Gastrocnemius medialis (tissue), 4 donors: ENCODE results near the gene GFRA1. TPM values are rescaled to one million over a fixed set of nuclear protein-coding genes. Genes with fewer than 3 reads are reported as not detected.

ENCODE experiments used
- ATAC-seq, 2 donors: fragments of 150-250 bp; one replicate each; pipeline ENCODE4 v1.9.1; 2016
- DNase-seq, 2 donors: peaks; one replicate each; pipeline ENCODE4 v3.0.0-alpha.2; 2019
- H3K27ac ChIP-seq, 4 donors: fragments of 200-600 bp; sonication (generic); 1 replicate in 1 of 4; 2 replicates in 3 of 4; pipeline ENCODE4 v1.5.1; 2016 to 2018; ENCODE audit warnings: mild to moderate bottlenecking in 2 of 4, moderate library complexity in 1 of 4
- H3K27me3 ChIP-seq, 3 donors: fragments of 200-600 bp; sonication (generic) in 2 of 3; 1 replicate in 1 of 3; 2 replicates in 2 of 3; pipeline versions ENCODE4 v1.5.1 to v1.6.0; 2016 to 2019; ENCODE audit warnings: mild to moderate bottlenecking in 1 of 3, moderate library complexity in 1 of 3
- H3K36me3 ChIP-seq, 2 donors: fragments of 200-600 bp; sonication (generic) in 1 of 2; one replicate each; pipeline ENCODE4 v1.5.1; 2017 to 2018
- H3K4me1 ChIP-seq, 2 donors: fragments of 200-600 bp; sonication (generic) in 1 of 2; one replicate each; pipeline ENCODE4 v1.5.1; 2016 to 2017; ENCODE audit warnings: mild to moderate bottlenecking in 2 of 2
- H3K4me3 ChIP-seq, 4 donors: fragments of 200-600 bp; sonication (generic) in 3 of 4; 1 replicate in 1 of 4; 2 replicates in 3 of 4; pipeline ENCODE4 v1.5.1; 2016 to 2019; ENCODE audit warnings: mild to moderate bottlenecking in 2 of 4
- H3K9me3 ChIP-seq, 3 donors: fragments of 200-600 bp; sonication (generic) in 2 of 3; 1 replicate in 1 of 3; 2 replicates in 2 of 3; pipeline ENCODE4 v1.5.1; 2016 to 2019
- POLR2A ChIP-seq, 2 donors: fragments of 450-650 bp; IDR thresholded peaks; one replicate each; pipeline ENCODE4 v1.6.1; 2017; ENCODE audit warnings: antibody characterized with exemption in 2 of 2, mild to moderate bottlenecking in 2 of 2, moderate library complexity in 2 of 2
- in situ Hi-C, 4 donors: fragments of 200-750 bp; cut with MboI; loops; one replicate each; pipeline versions ENCODE4 v1.15.0 to v1.8.0; 2017; ENCODE audit warnings: low sequenced_read_pairs in 4 of 4
- intact Hi-C: fragments of 100-400 bp; cut with DNase I; formaldehyde crosslinking; loops from one replicate; pipeline ENCODE4 v1.15.1; 2023; ENCODE audit warnings: low total_unique reads
- total RNA-seq, 4 donors: library from RNA; depleted of rRNA; stranded (reverse); fragments of >200 nt; gene quantifications; one replicate each; pipeline versions ENCODE4 v1.1.0 to v1.2.3, GENCODE V29; 2016
- TF ChIP-seq, protein P1 (sequence below), 5 experiments: fragments of 450-650 bp in 3 of 5; fragments of 200-600 bp in 2 of 5; sonication (generic) in 2 of 5; IDR thresholded peaks in 4 of 5; conservative IDR thresholded peaks in 1 of 5; 1 replicate in 4 of 5; 2 replicates in 1 of 5; pipeline ENCODE4 v1.5.1; 2016 to 2019; ENCODE audit warnings: antibody characterized with exemption in 5 of 5, mild to moderate bottlenecking in 3 of 5, moderate library complexity in 3 of 5

GFRA1 gene
- total RNA-seq, 4 donors from 2014 or later = 21.2 to 34.2 (median 25.2) TPM

DNA sequence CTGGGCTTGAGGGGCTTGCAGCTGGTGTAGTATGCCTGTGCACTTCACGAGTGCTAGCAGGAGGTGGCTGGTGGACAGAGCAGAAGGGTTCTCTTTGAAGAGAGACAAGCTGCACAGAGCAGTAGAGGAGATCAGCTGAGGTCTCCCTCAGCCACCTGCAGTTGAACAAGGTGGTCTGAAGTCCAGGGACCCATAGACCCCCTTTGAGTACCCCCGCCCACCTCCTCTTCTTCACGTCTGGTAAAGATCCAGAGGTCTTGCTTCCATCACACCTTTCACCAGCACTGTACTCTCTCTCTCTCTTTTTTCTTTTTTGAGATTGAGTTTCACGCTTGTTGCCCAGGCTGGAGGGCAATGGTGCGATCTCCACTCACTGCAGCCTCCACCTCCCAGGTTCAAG lies 157.2 kb downstream of the GFRA1 start:
- intact Hi-C loops (no loop called here), in situ Hi-C loops (no loop called here)
- no peak overlapping the region for H3K27ac ChIP-seq
- no peak overlapping the region for H3K4me3 ChIP-seq
- ATAC-seq (no peak), DNase-seq (no peak)
- no peaks in the 10 kb centered on the region for H3K4me1 ChIP-seq
- H3K9me3 ChIP-seq = no peaks in the 10 kb centered on the region
- no peaks in the 10 kb centered on the region for H3K27me3 ChIP-seq
- no peaks in the 10 kb centered on the region for H3K36me3 ChIP-seq
- TF ChIP-seq, protein P1, sequence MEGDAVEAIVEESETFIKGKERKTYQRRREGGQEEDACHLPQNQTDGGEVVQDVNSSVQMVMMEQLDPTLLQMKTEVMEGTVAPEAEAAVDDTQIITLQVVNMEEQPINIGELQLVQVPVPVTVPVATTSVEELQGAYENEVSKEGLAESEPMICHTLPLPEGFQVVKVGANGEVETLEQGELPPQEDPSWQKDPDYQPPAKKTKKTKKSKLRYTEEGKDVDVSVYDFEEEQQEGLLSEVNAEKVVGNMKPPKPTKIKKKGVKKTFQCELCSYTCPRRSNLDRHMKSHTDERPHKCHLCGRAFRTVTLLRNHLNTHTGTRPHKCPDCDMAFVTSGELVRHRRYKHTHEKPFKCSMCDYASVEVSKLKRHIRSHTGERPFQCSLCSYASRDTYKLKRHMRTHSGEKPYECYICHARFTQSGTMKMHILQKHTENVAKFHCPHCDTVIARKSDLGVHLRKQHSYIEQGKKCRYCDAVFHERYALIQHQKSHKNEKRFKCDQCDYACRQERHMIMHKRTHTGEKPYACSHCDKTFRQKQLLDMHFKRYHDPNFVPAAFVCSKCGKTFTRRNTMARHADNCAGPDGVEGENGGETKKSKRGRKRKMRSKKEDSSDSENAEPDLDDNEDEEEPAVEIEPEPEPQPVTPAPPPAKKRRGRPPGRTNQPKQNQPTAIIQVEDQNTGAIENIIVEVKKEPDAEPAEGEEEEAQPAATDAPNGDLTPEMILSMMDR (IDR thresholded peaks at IDR 0.05 in 4 of 5, conservative IDR thresholded peaks at IDR 0.05 in 1 of 5) = no peak
- TF ChIP-seq POLR2A (IDR thresholded peaks at IDR 0.05) = no peak

DNA sequence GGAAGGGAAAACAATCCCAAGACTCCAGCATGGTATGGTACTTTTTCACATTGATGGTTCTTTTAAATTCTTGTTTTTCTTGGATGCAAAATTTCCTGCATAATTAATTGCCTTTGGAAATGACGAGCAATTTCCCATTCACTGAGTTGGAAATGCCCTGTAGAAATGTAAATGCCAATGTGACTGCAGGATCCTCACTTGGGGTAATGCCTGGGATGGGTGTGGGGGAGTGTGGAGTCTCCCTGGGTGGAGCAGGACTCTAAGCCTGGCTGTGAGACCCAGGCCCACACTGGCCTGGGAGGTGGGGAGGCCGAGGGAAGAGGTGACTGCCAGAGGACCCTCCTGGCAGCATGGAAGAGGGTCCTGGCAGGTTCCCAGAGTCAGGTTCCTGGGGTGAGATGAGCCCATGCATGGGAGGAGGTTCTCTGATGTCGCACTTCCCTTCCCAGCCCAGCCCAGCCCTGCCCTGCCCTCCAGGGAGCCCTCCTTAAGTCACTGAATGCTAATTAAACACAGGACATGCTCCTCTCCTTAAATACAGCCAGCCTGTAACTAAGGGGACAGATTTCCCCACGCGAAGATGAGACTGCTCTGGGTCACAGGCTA lies 157.9 kb downstream of the GFRA1 start:
- Histone ChIP-seq H3K27ac (no peak overlapping the region), H3K4me3 (no peak overlapping the region), H3K36me3 (no peaks in the 10 kb centered on the region), H3K4me1 (no peaks in the 10 kb centered on the region), H3K9me3 (no peaks in the 10 kb centered on the region), H3K27me3 (no peaks in the 10 kb centered on the region)
- intact Hi-C loops = no loop called here
- no peak for DNase-seq
- ATAC-seq = no peak
- no peak for TF ChIP-seq POLR2A (IDR thresholded peaks at IDR 0.05)
- TF ChIP-seq, protein P1 (IDR thresholded peaks at IDR 0.05 in 4 of 5, conservative IDR thresholded peaks at IDR 0.05 in 1 of 5) = no peak
- in situ Hi-C loops = no loop called here

DNA sequence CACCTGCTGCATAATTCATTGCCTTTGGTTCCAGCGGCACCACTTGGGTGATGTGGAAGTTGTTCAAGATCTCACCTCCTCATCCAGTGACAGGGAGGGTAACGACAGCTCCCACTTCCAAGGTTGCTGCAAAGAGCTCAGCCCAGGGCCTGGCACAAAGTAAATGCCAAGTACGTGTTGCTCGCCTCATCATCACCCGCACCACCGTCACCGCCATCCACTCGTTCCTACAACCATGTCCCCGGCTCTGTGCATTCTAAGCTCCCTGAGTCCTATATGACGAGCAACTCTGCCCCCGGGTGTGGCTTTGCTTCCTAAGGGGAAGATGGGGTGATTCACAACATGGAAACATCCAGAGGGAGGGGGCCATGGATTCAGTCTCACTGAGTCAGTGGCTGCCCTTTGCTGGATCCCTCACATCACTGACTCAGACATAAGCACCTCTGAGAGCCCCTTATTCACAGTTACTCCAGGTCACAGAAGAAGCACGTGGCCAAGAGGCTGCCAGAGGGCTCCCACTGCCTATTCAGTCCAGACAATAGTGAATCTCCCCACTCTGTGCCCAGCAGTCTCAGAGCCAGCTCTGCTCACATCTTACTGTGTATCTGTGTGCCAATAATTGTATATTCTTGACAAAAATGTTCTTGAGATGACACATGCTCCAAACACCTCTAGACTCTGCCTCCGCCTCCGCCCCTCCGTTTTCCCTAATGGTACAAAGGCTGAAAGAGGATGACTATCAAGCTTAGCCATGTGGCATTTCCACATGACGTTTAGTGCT lies 159.1 kb downstream of the GFRA1 start:
- no peak for TF ChIP-seq POLR2A (IDR thresholded peaks at IDR 0.05)
- TF ChIP-seq, protein P1 (IDR thresholded peaks at IDR 0.05 in 4 of 5, conservative IDR thresholded peaks at IDR 0.05 in 1 of 5) = no peak
- no peak for DNase-seq
- H3K27ac ChIP-seq = no peak overlapping the region
- no peaks in the 10 kb centered on the region for H3K4me1 ChIP-seq
- in situ Hi-C loops = no loop called here
- intact Hi-C loops = no loop called here
- H3K27me3 ChIP-seq = no peaks in the 10 kb centered on the region
- ATAC-seq = no peak
- H3K4me3 ChIP-seq = no peak overlapping the region
- H3K36me3 ChIP-seq = no peaks in the 10 kb centered on the region
- H3K9me3 ChIP-seq = no peaks in the 10 kb centered on the region

DNA sequence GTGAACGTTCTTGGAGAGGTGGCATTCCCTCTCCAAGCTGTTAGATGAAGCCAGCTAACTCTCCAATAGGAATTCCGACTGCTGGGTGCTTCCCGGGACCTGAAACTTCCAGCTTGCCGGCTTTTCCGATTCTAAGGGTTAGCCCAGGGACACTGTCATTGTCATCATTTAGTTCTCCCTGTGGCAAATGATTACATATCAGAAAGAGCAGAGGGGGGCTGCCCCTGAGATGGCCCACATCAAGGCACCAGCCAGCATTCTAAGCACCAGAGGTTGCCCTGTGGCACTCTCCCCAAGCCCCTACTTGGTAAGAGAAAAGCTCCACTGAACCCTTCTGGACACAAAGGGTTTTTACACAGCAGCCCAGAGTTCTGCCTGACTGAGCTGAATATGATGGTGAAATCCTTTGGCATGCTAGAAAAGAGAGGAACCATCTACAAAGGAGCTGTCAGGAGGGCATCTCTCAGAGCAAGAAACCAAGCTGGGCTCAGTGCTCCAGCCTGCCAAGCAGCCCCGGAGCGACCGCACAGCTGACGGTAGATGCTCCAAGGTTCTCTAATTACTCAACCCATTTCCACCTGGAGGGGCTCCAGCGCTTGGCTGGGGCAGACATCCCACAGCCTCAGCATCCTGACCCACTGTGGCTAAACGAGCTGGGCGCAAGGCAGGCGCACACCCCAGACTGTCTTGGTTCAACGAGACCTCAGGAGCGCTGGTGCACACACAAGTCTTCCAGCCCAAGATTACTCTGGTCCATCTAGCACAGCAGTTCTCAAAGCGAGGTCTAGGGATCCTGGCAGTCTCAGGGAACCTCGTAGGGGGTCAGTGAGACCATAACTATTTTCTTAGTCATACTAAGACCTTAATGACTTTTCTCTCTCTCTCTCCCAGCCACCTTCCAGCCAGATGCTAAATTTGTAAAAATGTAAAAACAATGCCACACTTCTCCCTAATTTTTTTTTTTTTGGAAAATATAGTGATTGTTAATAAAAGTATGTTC lies 160.5 kb downstream of the GFRA1 start:
- intact Hi-C loops = no loop called here
- no peaks in the 10 kb centered on the region for H3K36me3 ChIP-seq
- H3K27me3 ChIP-seq = no peaks in the 10 kb centered on the region
- no peaks in the 10 kb centered on the region for H3K4me1 ChIP-seq
- in situ Hi-C loops = no loop called here
- no peak overlapping the region for H3K4me3 ChIP-seq
- no peak overlapping the region for H3K27ac ChIP-seq
- TF ChIP-seq POLR2A (IDR thresholded peaks at IDR 0.05) = no peak
- TF ChIP-seq, protein P1 (IDR thresholded peaks at IDR 0.05 in 4 of 5, conservative IDR thresholded peaks at IDR 0.05 in 1 of 5) = no peak
- no peaks in the 10 kb centered on the region for H3K9me3 ChIP-seq
- DNase-seq (no peak), ATAC-seq (no peak)
